Limb (tissue), 2 donors: ENCODE data around the gene SP4.
"Not testable (repeated sequence)": the region's sequence is repeated elsewhere in the genome, so short reads cannot be mapped to it uniquely, and the experiment has no call there.

Source experiments
- DNase-seq, 2 donors: peaks; one replicate each; pipeline ENCODE4 v3.0.0-alpha.2; 2016; ENCODE audit errors: extremely low spot score in 2 of 2

SP4 gene

DNA sequence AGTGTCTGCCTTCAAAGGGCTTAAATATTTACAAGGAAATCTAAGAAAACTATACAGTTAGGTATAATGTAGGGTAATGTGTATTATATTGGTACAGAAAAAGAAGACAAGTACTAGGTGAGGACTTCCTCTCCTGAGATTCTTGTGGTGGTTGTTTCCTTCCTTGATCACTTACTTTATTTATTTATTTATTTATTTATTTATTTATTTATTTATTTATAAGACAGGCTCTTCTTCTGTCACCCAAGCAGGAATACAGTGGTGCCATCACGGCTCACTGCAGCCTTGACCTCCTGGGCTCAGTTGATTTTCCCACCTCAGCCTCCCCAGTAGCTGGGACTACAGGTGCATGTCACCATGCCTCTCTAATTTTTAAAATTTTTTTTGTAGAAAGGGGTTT is 96.8 kb downstream of the SP4 start:
- DNase-seq: no peak

DNA sequence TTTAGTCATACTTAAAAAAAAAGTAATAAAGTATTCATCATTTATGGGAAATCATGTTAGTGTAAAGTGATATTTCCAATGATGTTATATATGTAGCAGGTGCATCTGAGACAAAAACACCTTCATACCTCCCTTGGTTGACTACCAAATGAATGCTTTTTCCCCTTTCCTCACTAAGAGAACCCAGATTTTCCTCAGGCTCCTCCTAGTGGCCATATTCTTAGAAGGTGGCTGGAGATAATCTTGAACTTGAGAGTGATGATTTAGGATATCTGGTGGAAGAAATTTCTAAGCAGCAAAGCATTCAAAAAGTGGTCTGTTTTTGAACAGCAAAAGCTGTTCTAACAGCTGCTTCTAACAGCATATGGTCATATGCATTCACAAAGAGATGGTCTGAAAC is 98.1 kb downstream of the SP4 start:
- DNase-seq: no peak

DNA sequence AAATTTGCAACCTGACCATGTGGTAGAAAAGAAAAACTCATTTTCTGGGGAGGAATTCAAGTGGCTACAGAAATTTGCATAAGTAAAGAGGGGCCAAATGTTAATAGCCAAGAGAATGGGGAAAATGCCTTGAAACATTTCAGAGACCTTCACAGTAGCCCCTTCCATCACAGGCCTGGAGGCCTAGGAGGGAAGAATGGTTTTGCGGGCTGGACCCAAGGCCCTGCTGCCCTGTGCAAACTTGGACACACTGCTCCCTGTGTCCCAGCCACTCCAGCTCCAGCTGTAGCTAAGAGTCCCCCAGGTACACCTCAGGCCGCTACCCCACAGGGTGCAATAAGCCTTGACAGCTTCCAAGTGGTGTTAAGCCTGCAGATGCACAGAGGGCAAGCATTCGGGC is 98.6 kb downstream of the SP4 start:
- DNase-seq: no peak

DNA sequence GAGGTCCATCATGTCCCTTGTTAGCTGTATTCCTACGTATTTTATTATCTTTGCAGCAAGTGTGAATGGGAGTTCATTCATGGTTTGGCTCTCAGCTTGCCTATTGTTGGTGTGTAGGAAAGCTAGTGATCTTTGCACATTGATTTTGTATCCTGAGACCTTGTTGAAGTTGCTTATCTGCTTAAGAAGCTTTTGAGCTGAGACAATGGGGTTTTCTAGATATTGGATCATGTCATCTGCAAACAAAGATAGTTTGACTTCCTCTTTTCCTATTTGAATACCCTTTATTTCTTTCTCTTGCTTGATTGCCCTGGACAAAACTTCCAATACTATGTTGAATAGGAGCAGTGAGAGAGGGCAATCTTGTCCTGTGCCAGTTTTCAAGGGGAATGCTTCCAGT is 104.6 kb downstream of the SP4 start:
- DNase-seq: not testable (repeated sequence)

DNA sequence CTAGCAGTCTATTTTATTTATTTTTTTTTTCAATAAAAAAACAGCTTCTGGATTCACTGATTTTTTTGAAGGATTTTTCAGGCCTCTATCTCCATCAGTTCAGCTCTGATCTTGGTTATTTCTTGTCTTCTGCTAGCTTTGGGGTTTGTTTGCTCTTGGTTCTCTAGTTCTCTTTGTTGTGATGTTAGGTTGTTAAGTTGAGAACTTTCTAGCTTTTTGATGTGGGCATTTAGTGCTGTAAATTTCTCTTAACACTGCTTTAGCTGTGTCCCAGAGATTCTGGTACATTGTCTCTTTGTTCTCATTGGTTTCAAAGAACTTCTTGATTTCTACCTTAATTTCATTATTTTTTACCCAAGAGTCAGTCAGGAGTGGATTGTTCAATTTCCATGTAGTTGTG is 105.8 kb downstream of the SP4 start:
- DNase-seq: not testable (repeated sequence)

DNA sequence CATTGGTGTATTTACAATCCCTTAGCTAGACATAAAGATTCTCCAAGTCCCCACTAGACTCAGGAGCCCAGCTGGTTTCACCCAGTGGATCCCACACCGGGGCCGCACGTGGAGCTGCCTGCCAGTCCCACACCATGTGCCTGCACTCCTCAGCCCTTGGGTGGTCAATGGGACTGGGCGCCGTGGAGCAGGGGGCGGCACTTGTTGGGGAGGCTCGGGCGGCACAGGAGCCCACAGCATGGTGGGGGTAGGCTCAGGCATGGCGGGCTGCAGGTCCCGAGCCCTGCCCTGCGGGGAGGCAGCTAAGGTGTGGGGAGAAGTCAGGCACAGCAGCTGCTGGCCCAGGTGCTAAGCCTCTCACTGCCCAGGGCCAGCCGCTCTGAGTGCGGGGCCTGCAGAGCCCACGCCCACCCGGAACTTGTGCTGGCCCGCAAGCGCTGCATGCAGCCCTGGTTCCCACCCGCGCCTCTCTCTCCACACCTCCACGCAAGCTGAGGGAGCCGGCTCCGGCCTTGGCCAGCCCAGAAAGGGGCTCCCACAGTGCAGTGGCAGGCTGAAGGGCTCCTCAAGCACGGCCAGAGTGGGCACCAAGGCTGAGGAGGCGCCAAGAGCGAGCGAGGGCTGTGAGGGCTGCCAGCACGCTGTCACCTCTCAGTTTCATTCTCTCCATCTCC is 108.7 kb downstream of the SP4 start:
- not testable (repeated sequence) for DNase-seq

DNA sequence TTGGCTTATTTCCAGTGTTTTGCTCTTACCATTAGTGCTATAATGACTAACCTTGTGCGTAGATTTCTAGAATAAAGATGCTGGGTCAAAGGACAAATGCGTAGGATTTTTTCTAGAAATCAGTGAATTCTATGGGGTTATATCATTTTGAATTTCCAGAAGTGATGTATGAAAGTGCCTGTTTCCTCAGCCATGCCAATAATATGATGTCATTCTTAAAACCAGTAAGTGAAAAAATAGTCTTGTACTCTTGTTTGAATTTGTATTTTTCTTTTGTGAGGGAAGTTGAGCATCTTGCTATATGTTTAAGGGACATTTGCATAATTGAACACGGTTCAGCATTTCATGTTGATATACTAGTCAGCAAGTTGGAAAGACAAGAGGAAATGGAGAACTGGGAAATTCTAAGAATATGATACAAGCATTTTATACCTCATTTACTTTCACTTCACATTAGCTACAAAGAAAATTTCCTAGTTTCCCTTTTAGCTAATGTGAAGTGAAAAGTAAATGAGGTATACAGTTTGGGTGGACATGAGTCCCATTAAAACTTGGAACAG is 111.1 kb downstream of the SP4 start:
- no peak for DNase-seq

DNA sequence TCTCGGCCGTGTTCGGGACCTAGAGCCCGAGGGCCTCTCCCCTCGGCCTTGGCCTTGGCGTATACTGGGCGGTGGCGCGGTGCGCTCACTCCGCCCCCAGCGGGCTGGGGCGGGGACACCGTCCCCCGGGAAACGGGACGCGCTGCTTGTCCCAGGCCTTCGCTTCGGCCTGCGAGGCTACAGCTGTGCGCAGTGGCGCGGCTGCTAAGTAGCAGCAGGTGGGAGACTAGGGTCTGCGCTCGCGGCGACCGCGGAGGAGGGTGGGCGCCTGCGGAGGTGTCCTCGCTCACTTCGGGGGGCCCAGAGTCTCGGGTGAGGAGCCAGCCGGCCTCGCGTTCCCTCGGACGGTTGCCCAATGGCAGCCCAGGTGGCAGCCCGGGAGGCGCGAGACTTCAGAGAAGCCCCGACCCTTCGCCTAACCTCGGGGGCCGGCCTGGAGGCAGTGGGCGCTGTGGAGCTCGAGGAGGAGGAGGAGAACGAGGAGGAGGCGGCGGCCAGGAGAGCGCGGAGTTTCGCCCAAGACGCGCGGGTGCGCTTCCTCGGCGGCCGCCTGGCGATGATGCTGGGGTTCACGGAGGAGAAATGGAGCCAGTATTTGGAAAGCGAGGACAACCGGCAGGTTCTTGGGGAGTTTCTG is 115.1 kb downstream of the SP4 start, which contains the start of gene DNAH11:
TSS of gene DNAH11 (plus strand) at position 149 of the 637 bp plus-strand sequence. CDS start at position 356, 207 bp downstream.
- peak in 1 of 2 donors; percentile 58 for DNase-seq

DNA sequence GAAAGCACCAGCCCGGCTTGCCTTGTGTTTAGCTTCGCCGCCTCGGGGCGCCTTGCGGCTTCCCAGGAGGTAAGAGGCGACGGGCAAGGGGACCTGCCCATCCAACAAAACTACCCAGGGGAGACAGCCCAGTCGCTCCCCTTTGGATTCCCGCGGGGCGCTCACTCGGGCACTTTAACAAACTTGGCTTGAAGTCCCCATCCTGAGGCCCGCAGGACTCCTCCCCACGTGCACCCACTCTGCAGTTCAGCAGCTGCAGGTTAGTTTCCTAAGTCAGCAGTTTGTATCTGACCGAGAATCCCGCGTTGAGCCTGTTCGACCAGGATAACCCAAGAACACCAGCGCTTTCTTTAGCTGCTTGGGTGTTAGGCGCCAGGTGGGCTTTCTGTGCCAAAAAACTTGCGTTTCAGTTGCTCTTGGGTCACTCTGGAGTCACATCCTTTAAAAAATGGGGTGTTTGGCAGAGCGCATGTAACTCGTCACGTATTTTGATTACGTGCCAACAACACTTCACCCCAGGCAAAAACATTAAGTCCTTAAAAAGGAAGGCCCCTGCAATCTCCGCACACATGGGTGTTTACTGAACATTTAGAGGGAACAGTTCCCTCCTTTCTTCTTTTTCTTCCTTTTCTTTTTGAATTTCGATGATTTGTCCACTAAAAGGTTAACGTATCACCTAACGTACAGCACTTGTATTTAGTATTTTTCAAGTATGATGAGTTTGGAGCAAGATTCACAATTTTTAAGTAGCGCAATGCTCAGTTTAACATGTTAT is 115.8 kb downstream of the SP4 start:
- peak in 1 of 2 donors; percentile 45 for DNase-seq

DNA sequence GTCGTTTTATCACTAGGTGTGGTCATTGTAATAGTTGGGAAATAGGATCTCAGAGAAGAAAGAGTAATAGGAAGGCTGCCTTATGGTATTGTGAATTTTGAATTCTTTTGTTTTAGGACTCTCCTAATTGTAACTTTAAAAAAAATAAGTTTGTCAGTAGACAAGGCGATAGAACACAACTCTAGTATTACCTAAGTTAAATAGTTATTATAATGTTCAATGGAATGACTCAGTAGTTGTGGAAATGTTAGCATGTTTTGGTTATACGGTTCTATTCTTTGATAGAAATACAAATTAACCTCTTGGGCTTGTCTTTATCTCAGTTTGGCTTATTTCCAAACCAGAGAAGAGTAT is 116.4 kb downstream of the SP4 start:
- no peak for DNase-seq

DNA sequence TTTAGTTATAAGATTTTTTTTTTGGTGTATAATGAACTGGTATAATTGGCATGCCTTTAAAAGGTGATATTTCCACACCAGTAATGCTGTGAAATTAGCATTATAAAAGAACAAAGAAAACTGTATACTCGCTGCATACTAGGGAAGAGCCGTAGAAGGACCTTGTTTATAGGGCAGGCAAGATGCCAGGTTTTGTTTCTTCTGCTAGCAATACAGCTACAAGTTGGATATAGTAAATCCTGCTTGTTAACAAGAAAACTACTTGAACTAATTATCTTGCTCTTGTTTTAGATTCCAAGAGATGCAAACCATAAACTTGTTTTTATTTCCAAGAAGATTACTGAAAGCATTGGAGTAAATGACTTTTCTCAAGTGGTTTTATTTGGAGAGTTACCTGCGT is 116.8 kb downstream of the SP4 start:
- DNase-seq: peak in 1 of 2 donors; percentile 10

DNA sequence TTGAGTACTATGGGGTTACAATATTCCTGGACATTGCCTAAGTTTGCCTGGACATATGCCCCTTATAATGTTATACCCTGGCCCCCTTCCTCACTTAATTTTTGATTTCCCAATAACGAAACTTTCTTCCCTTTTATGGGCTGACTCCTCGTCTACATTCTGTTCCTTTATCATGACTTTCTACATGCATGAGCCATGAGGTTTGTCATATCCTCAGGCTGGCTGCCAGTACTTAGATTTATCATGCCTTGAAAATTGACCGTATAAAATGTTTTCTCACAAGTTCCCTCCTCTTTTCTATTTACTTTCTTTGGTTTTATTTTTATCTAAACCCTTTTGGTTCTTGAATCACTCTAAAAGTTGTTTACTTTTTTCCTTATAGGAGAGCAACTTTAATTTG is 119.6 kb downstream of the SP4 start:
- no peak for DNase-seq

DNA sequence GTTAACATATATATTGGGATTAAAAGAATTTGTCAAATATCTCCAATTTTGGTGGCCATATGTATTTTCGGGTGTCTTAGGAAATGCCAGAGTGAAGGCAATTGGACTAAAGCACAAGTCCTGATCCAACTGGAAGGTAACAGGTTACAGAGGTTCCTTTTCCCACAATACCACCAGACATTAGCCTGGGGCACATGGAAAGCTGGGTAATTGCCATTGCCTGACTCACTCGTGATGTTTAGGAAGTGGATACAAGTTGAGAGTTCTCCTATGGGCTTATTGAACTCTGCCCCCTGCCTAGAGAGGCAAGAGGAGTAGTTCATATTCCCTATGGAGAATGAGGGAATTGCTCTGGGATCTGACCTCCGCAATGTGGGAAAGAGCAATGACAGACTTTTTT is 120.6 kb downstream of the SP4 start:
- DNase-seq: no peak

DNA sequence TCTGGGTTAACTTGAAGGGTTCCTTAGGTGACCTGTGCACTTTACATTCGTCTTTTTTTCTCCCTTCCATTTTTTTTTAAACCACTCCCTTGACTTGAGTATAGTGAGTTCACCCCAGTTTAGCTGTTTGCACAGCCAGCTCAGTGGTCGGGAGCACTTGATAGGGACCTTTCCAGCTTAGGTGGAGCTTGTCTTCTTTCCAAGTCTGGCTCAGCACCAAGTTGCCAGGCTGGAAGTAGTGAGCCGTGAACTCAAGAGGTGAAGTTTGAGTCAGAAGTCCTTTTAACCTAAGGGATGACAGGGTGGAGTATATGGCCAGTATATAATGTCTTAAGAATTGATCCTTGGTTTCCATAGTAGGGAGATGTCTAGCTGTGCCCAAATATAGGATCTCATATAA is 122.2 kb downstream of the SP4 start:
- no peak for DNase-seq

DNA sequence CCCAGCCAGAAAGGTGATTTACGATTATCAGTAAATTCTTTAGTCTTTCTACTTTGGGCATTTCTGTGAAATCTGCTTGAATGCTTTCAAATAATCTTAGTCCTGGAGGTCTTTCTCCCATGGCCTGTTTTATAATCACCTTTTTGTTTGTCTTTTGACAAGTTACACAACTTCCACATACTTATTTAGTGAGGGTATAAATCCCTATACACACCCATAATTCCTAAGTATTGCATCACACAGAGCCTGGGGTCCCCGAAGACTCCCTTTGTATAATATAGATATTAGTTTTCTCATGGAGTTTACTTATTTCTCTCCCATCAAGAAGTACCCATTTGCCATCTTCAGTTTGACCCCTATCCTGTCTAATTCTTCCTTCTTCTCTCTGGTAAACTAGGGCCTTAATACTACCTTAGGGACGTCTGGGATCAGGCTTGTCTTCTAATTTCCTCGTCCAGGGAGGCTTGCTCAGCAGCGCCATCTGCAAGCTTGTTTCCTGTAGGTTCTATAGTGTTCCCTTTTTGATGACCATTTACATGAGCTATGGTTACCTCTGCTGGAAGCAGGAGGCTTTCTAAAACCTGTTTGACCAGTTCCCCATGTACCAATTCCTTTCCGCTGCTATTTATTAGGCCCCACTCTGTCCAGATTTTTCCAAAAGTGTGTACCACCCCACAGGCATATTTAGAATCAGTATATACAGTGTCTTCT is 123.1 kb downstream of the SP4 start:
- no peak for DNase-seq

DNA sequence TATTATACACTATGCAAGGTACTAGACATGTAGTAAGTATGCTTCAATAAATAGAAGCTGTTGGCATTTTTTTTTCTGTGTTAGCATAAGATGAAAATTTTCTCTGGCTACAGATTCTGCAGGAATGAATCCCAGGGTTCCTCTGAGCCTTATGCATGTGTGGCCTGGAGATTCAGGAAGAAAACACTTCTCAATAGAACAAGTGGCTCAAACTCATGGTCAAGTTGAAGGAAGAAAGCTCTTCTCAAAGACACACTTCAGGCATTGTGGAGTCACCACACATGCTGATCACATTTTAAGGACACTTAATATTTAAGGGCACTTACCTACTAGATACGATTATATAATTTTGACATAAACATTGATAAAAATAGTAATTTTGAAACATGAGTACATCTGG is 134.5 kb downstream of the SP4 start:
- no peak for DNase-seq
